ENCODE data around the gene C11orf65.

Gene C11orf65

DNA sequence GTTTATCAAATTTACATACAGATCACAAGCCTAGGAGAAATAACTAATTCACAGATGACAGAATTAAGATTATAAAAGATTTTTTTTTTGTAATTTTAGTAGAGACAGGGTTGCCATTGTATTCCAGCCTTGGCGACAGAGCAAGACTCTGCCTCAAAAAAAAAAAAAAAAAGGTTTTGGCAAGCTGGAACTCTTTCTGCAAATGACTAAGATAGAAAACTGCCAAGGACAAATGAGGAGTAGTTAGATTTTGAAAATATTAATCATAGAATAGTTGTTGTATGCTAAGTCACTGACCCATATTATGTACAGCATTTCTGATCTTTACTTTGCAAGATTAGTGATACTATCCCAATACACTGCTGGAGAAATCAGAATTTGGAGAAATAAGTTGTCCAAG lies 99.2 kb downstream of the C11orf65 start:
- TF ChIP-seq, protein P1, sequence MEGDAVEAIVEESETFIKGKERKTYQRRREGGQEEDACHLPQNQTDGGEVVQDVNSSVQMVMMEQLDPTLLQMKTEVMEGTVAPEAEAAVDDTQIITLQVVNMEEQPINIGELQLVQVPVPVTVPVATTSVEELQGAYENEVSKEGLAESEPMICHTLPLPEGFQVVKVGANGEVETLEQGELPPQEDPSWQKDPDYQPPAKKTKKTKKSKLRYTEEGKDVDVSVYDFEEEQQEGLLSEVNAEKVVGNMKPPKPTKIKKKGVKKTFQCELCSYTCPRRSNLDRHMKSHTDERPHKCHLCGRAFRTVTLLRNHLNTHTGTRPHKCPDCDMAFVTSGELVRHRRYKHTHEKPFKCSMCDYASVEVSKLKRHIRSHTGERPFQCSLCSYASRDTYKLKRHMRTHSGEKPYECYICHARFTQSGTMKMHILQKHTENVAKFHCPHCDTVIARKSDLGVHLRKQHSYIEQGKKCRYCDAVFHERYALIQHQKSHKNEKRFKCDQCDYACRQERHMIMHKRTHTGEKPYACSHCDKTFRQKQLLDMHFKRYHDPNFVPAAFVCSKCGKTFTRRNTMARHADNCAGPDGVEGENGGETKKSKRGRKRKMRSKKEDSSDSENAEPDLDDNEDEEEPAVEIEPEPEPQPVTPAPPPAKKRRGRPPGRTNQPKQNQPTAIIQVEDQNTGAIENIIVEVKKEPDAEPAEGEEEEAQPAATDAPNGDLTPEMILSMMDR (conservative IDR thresholded peaks at IDR 0.05) = no peak
- H3K27ac ChIP-seq = peak overlapping the region; percentile 8

DNA sequence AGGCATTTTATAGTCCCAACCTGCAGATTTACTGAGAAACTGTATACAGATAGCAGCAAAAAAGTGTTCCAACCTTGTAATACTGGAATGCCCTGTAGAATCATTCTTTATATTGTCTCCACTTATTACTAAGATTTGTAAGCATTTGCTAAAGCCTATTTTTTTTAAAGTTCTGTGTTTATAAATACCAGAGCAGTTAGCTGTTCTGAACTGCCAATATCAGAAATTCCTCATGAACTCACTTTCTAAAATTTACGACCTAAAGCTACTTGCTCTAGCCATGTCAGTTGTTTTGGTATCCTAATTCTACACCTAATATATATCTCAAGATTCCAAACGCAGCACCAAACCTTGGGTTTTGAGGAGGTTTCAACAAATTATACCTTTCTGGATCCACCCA lies 103.2 kb downstream of the C11orf65 start:
- TF ChIP-seq, protein P1 (conservative IDR thresholded peaks at IDR 0.05) = no peak
- H3K27ac ChIP-seq = no peak overlapping the region

DNA sequence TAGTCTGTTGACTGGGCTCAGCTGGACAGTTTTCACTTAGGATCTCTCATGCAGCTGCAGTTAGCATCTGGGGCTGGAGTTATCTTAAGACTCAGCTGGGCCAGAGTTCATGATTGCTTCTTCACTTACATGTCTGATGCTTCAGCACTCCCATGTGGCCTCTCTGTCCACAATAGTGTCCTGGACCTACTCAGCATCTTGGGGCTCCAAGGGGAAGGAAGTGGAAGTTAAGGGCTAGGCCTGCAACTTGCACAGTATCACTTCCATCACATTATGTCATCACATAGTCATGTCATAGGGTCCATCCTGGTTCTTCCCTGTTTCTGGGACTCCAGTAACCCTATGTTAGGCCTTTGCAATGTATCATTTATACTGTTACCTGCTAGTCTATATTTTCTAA lies 115.9 kb downstream of the C11orf65 start:
- TF ChIP-seq, protein P1 (conservative IDR thresholded peaks at IDR 0.05) = no peak
- H3K27ac ChIP-seq = no peak overlapping the region

DNA sequence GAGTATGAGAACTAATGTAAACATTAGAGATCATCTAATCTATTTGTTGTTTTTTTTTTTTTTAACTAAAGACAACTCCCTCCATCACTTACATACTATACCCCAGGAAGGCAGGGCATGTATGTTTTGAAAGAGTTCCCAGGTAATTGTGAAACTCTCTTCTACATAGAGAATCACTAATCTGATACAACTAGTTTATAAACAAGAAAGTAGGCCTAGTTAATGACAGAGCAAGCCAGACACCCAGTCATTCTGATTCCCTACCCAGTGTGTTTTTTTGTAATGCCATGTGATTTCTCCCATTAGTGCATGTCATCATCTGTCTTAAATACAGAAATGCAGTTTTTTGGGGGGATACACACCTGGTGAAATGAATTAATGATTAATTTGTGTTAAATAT lies 120.9 kb downstream of the C11orf65 start:
- H3K27ac ChIP-seq = no peak overlapping the region
- TF ChIP-seq, protein P1 (conservative IDR thresholded peaks at IDR 0.05) = no peak

DNA sequence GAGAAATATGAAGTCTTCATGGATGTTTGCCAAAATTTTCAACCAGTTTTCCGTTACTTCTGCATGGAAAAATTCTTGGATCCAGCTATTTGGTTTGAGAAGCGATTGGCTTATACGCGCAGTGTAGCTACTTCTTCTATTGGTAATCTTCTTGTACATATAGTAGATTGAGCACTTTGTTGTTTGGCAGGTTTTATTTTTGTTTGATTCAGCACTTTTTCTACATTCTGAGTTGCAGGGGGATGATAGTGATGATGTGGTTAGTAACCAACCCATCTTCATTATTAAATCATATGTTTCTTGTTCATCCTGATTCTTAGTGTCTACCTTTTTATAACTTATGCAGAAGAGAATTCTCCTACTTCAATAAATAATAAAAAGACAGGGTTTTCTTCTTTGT lies 121.6 kb downstream of the C11orf65 start:
- H3K27ac ChIP-seq = no peak overlapping the region
- TF ChIP-seq, protein P1 (conservative IDR thresholded peaks at IDR 0.05) = no peak

DNA sequence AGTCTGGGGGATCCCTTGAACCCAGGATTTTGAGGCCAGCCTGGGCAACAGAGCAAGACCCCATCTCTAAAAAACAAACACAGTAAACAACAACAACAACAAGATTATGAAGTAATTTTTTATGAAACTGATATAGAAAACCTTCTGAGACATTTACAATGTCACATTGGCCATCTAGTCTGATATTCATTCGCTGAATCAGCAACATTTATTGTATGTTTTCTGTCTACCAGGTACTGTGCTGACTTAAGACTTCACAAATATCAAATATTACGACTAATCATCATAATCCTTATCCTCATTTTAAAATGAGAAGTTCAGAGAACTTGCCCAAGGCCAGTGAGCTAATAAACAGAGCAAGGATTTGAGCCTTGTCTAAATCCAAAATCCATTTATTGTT lies 123.6 kb downstream of the C11orf65 start:
- TF ChIP-seq, protein P1 (conservative IDR thresholded peaks at IDR 0.05) = no peak
- H3K27ac ChIP-seq = no peak overlapping the region

DNA sequence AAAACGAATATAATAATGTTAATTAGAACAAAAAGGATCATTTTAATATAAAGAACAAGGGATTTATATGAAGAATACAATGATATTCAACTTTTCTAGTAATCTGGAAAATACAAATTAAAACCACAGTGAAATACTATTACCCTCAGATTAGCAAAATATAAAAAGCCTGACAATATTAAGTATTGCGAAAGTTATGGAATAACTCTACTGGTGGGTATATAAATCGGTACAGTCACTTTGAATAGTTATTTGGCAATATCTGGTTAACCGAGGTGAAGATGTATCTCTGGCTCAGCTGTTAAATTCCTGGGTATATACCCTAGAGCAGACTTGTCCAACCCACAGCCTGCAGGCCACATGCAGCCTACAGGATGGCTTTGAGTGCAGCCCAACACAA lies 125.7 kb downstream of the C11orf65 start:
- no peak overlapping the region for H3K27ac ChIP-seq
- TF ChIP-seq, protein P1 (conservative IDR thresholded peaks at IDR 0.05) = no peak

DNA sequence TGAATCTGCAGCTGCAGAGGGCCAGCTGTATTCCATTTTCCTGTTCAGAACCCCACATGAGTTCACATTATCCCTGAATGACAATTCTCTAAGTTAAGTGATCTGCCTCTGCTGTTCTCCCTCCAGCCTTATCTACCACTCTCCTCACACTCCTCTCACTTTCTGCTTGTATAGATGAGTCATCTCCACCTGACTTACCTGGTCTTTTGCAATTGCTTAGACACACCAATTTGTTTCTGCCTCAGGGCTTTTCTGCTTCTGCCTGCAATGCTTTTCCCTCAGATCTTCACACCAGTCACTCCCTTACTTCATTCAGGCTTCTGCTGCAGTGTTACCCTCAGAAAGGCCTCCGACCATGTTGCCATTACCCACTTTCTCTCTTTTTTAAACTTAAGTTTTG lies 126.4 kb downstream of the C11orf65 start:
- TF ChIP-seq, protein P1 (conservative IDR thresholded peaks at IDR 0.05) = no peak
- no peak overlapping the region for H3K27ac ChIP-seq

Measured in VCaP (cell line).